Fibroblast of lung (primary cell): ENCODE results near the gene WWOX. TPM values are rescaled to one million over a fixed set of nuclear protein-coding genes. Genes with fewer than 3 reads are reported as not detected.

Source experiments
- DNase-seq, 2 donors: peaks; one replicate each; pipeline versions ENCODE4 v3.0.0 to v3.0.0-alpha.2; 2010; ENCODE audit warnings: low read depth in 2 of 2
- H2AFZ ChIP-seq: 2 replicates; pipeline ENCODE4 v1.5.1; 2012; ENCODE audit warnings: low read length, control low read depth, inconsistent platforms
- H3K27ac ChIP-seq: 2 replicates; pipeline ENCODE4 v1.5.1; 2011; ENCODE audit warnings: low read length, control low read depth; ENCODE audit not compliant: insufficient read depth
- H3K27me3 ChIP-seq: 2 replicates; pipeline ENCODE4 v1.5.1; 2011; ENCODE audit warnings: mild to moderate bottlenecking, low read length; ENCODE audit not compliant: control insufficient read depth, insufficient read depth
- H3K36me3 ChIP-seq: 2 replicates; pipeline ENCODE4 v1.5.1; 2011; ENCODE audit warnings: low read length; ENCODE audit not compliant: control insufficient read depth, insufficient read depth
- H3K4me1 ChIP-seq: 2 replicates; pipeline ENCODE4 v1.5.1; 2011; ENCODE audit warnings: low read length; ENCODE audit not compliant: control insufficient read depth, insufficient read depth; ENCODE audit errors: extremely low read depth
- H3K4me2 ChIP-seq: 2 replicates; pipeline ENCODE4 v1.5.1; 2011; ENCODE audit warnings: low read length, control low read depth; ENCODE audit not compliant: insufficient read depth; ENCODE audit errors: extremely low read depth
- H3K4me3 ChIP-seq, 4 experiments: fragments of 200-600 bp in 1 of 4; sonication (generic) in 1 of 4; replicated peaks in 1 of 4; 2 replicates each; pipeline ENCODE4 v1.5.1; 2011 to 2016; ENCODE audit warnings: low read length in 4 of 4, low read depth in 3 of 4, mild to moderate bottlenecking in 3 of 4, control low read depth in 2 of 4, inconsistent platforms in 1 of 4, mixed read lengths in 1 of 4; ENCODE audit not compliant: insufficient read depth in 1 of 4; ENCODE audit errors: control extremely low read depth in 1 of 4
- H3K79me2 ChIP-seq: 2 replicates; pipeline ENCODE4 v1.5.1; 2012; ENCODE audit warnings: mild to moderate bottlenecking, low read length, inconsistent platforms; ENCODE audit not compliant: control insufficient read depth, insufficient read depth
- H3K9ac ChIP-seq: 2 replicates; pipeline ENCODE4 v1.5.1; 2011; ENCODE audit warnings: mild to moderate bottlenecking, low read length, control low read depth; ENCODE audit not compliant: insufficient read depth
- H3K9me3 ChIP-seq: 2 replicates; pipeline ENCODE4 v1.5.1; 2012; ENCODE audit warnings: low read depth, low read length; ENCODE audit not compliant: control insufficient read depth, insufficient read depth
- H4K20me1 ChIP-seq: 2 replicates; pipeline ENCODE4 v1.5.1; 2011; ENCODE audit warnings: low read length; ENCODE audit not compliant: control insufficient read depth, insufficient read depth; ENCODE audit errors: extremely low read depth
- CTCF ChIP-seq, 2 donors: IDR thresholded peaks in 1 of 2; conservative IDR thresholded peaks in 1 of 2; 1 replicate in 1 of 2; 2 replicates in 1 of 2; pipeline ENCODE4 v1.5.1; 2011 to 2012; ENCODE audit warnings: low read length in 2 of 2, control low read depth in 1 of 2, inconsistent platforms in 1 of 2, low read depth in 1 of 2, mild to moderate bottlenecking in 1 of 2
- EZH2 ChIP-seq: IDR thresholded peaks from 2 replicates; pipeline ENCODE4 v1.5.1; 2012; ENCODE audit warnings: low read length, control low read depth, mild to moderate bottlenecking; ENCODE audit errors: missing control alignments
- polyA plus RNA-seq, 2 donors: library from polyadenylated mRNA; depleted of rRNA in 1 of 2; stranded (reverse) in 1 of 2; unstranded in 1 of 2; fragments of >200 nt; gene quantifications; 2 replicates each; pipeline ENCODE4 v1.2.1, GENCODE V29; 2011 to 2012; ENCODE audit warnings: missing spikeins in 1 of 2
- total RNA-seq: library from RNA; depleted of rRNA; stranded (reverse); fragments of >200 nt; gene quantifications from 2 replicates; pipeline ENCODE4 v1.2.1, GENCODE V29; 2014

WWOX gene
- total and polyA plus RNA-seq, 2 donors (not counting 1 experiment from before 2014, with no cell fraction given), result 5.6 to 16.3 TPM

- TF ChIP-seq CTCF (conservative IDR thresholded peaks at IDR 0.05 in 1 of 2, IDR thresholded peaks at IDR 0.05 in 1 of 2; ENCODE audit: low read depth in 1 of 2, low read length in 2 of 2) (no peak), EZH2 (no peak)
- no peak for DNase-seq
- no peak overlapping the region for H3K27ac ChIP-seq
- H3K4me1 ChIP-seq, result no peaks in the 10 kb centered on the region
- no peaks in the 10 kb centered on the region for H4K20me1 ChIP-seq
- no peak overlapping the region for H3K4me2 ChIP-seq
- no peak overlapping the region for H2AFZ ChIP-seq
- H3K9ac ChIP-seq, result no peak overlapping the region
- no peak overlapping the region for H3K4me3 ChIP-seq
- no peaks in the 10 kb centered on the region for H3K9me3 ChIP-seq
- no peaks in the 10 kb centered on the region for H3K36me3 ChIP-seq
- no peaks in the 10 kb centered on the region for H3K79me2 ChIP-seq
- H3K27me3 ChIP-seq, result no peaks in the 10 kb centered on the region
Measured at GRCh38 chr16:78876671-78877070, 777.2 kb downstream of the WWOX start.

GRCh38 chr16:78877114-78877655 is 777.7 kb downstream of the WWOX start:
- no peak for DNase-seq
- Histone ChIP-seq H3K27me3 (no peaks in the 10 kb centered on the region), H2AFZ (no peak overlapping the region), H3K9me3 (no peaks in the 10 kb centered on the region), H3K27ac (no peak overlapping the region), H3K36me3 (no peaks in the 10 kb centered on the region), H3K9ac (no peak overlapping the region), H3K4me1 (no peaks in the 10 kb centered on the region), H3K4me3 (no peak overlapping the region), H3K79me2 (no peaks in the 10 kb centered on the region), H4K20me1 (no peaks in the 10 kb centered on the region), H3K4me2 (no peak overlapping the region)
- TF ChIP-seq CTCF (conservative IDR thresholded peaks at IDR 0.05 in 1 of 2, IDR thresholded peaks at IDR 0.05 in 1 of 2; ENCODE audit: low read depth in 1 of 2, low read length in 2 of 2) (no peak), EZH2 (no peak)

GRCh38 chr16:78878570-78878969 is 779.1 kb downstream of the WWOX start:
- H3K27ac ChIP-seq, result no peak overlapping the region
- no peak overlapping the region for H3K9ac ChIP-seq
- no peak overlapping the region for H2AFZ ChIP-seq
- TF ChIP-seq EZH2 (no peak), CTCF (conservative IDR thresholded peaks at IDR 0.05 in 1 of 2, IDR thresholded peaks at IDR 0.05 in 1 of 2; ENCODE audit: low read depth in 1 of 2, low read length in 2 of 2) (no peak)
- DNase-seq, result no peak
- no peaks in the 10 kb centered on the region for H3K36me3 ChIP-seq
- no peak overlapping the region for H3K4me2 ChIP-seq
- H3K27me3 ChIP-seq, result no peaks in the 10 kb centered on the region
- H3K9me3 ChIP-seq, result no peaks in the 10 kb centered on the region
- no peak overlapping the region for H3K4me3 ChIP-seq
- no peaks in the 10 kb centered on the region for H3K79me2 ChIP-seq
- no peaks in the 10 kb centered on the region for H3K4me1 ChIP-seq
- H4K20me1 ChIP-seq, result no peaks in the 10 kb centered on the region
